ENCODE data around the gene KDM6B.

DNA sequence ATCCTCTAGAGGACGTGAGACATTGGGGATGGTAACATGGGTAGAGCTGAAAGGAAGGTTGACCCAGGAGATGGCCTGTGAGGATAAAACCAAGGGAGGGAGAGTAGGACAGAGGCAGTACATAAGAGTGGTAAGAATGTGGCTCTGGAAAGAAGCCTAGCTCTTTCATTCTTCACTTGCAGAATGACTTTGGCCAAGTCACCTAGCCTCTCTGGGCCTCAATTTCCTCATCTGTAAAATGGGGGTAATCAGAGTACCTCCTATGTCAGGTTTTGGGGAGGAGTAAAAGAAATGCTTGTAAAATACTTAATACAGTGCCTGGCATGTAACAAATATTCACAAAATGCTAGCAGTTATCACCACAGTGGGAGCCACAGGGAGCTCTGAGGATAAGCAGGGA is 6.9 kb downstream of the KDM6B start:
- TF ChIP-seq, protein P1, sequence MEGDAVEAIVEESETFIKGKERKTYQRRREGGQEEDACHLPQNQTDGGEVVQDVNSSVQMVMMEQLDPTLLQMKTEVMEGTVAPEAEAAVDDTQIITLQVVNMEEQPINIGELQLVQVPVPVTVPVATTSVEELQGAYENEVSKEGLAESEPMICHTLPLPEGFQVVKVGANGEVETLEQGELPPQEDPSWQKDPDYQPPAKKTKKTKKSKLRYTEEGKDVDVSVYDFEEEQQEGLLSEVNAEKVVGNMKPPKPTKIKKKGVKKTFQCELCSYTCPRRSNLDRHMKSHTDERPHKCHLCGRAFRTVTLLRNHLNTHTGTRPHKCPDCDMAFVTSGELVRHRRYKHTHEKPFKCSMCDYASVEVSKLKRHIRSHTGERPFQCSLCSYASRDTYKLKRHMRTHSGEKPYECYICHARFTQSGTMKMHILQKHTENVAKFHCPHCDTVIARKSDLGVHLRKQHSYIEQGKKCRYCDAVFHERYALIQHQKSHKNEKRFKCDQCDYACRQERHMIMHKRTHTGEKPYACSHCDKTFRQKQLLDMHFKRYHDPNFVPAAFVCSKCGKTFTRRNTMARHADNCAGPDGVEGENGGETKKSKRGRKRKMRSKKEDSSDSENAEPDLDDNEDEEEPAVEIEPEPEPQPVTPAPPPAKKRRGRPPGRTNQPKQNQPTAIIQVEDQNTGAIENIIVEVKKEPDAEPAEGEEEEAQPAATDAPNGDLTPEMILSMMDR (IDR thresholded peaks at IDR 0.05; ENCODE audit: low read depth, low read length): no peak
- no peak for TF ChIP-seq EZH2phosphoT487 (IDR thresholded peaks at IDR 0.05; ENCODE audit: low read depth)
